CD8-positive, alpha-beta memory T cell (primary cell): ENCODE measurements around the gene SEMA3A. TPM values are rescaled to one million over a fixed set of nuclear protein-coding genes. Genes with fewer than 3 reads are reported as not detected.
"Not testable (repeated sequence)": the region's sequence is repeated elsewhere in the genome, so short reads cannot be mapped to it uniquely, and the experiment has no call there.

Source experiments
- CTCF ChIA-PET: fragments of 350-600 bp; sonication (Branson Sonifier 250); formaldehyde crosslinking; loops from one replicate; lab custom pipeline; 2021; ENCODE audit warnings: antibody characterized with exemption; lab: Charles Lee
- POLR2A ChIA-PET: fragments of 350-600 bp; sonication (Branson Sonifier 250); formaldehyde crosslinking; loops from one replicate; lab custom pipeline; 2021; ENCODE audit warnings: antibody characterized with exemption; lab: Charles Lee
- DNase-seq, 5 donors: peaks; one replicate each; pipeline versions ENCODE4 v3.0.0 to v3.0.0-alpha.2; 2020 to 2022; ENCODE audit warnings: mixed read lengths in 1 of 5
- H3K27ac ChIP-seq: one replicate; pipeline ENCODE4 v1.7.0; 2013; ENCODE audit warnings: low read depth, mild to moderate bottlenecking, low read length, moderate library complexity
- H3K27me3 ChIP-seq: 2 replicates; pipeline ENCODE4 v1.7.0; 2013; ENCODE audit warnings: low read length, mild to moderate bottlenecking; ENCODE audit not compliant: insufficient read depth, poor library complexity, severe bottlenecking
- H3K36me3 ChIP-seq: 2 replicates; pipeline ENCODE4 v1.7.0; 2013; ENCODE audit warnings: mild to moderate bottlenecking, low read length, moderate library complexity; ENCODE audit not compliant: insufficient read depth
- H3K4me1 ChIP-seq: 2 replicates; pipeline ENCODE4 v1.7.0; 2013; ENCODE audit warnings: mild to moderate bottlenecking, low read length, moderate library complexity; ENCODE audit not compliant: insufficient read depth
- H3K4me3 ChIP-seq: 2 replicates; pipeline ENCODE4 v1.7.0; 2013; ENCODE audit warnings: mild to moderate bottlenecking, low read length
- H3K9me3 ChIP-seq: 2 replicates; pipeline ENCODE4 v1.7.0; 2013; ENCODE audit warnings: mild to moderate bottlenecking, low read length
- H3K27ac Mint-ChIP-seq, 8 donors: one replicate each; pipeline ENCODE4 v1.8.0; 2020 to 2021; ENCODE audit warnings: mixed read lengths in 8 of 8, mild to moderate bottlenecking in 6 of 8, inconsistent platforms in 3 of 8, moderate library complexity in 3 of 8
- H3K27me3 Mint-ChIP-seq, 2 donors: one replicate each; pipeline ENCODE4 v1.8.0; 2020 to 2021; ENCODE audit warnings: mixed read lengths in 2 of 2, mild to moderate bottlenecking in 1 of 2, moderate library complexity in 1 of 2
- H3K36me3 Mint-ChIP-seq, 3 donors: one replicate each; pipeline ENCODE4 v1.8.0; 2020 to 2021; ENCODE audit warnings: mixed read lengths in 3 of 3, inconsistent platforms in 1 of 3, mild to moderate bottlenecking in 1 of 3
- H3K4me1 Mint-ChIP-seq, 3 donors: one replicate each; pipeline ENCODE4 v1.8.0; 2020 to 2021; ENCODE audit warnings: mixed read lengths in 3 of 3, inconsistent platforms in 1 of 3, mild to moderate bottlenecking in 1 of 3
- H3K4me3 Mint-ChIP-seq, 7 donors: one replicate each; pipeline ENCODE4 v1.8.0; 2020 to 2021; ENCODE audit warnings: mixed read lengths in 7 of 7, mild to moderate bottlenecking in 6 of 7, moderate library complexity in 4 of 7, inconsistent platforms in 2 of 7
- H3K9me3 Mint-ChIP-seq, 5 donors: one replicate each; pipeline ENCODE4 v1.8.0; 2020 to 2022; ENCODE audit warnings: mixed read lengths in 5 of 5, mild to moderate bottlenecking in 3 of 5, moderate library complexity in 2 of 5, inconsistent platforms in 1 of 5
- polyA plus RNA-seq: library from polyadenylated mRNA; unstranded; fragments of 300-500 nt; fragmentation: Illumina TruSeq; gene quantifications from one replicate; pipeline ENCODE4 v1.2.3, GENCODE V29; 2021
- total RNA-seq, 2 experiments: library from RNA; stranded (reverse); gene quantifications; one replicate each; pipeline ENCODE4 v1.2.3, GENCODE V29; 2021

SEMA3A gene
- total and polyA plus RNA-seq, 3 experiments from 2014 or later = not detected

DNA sequence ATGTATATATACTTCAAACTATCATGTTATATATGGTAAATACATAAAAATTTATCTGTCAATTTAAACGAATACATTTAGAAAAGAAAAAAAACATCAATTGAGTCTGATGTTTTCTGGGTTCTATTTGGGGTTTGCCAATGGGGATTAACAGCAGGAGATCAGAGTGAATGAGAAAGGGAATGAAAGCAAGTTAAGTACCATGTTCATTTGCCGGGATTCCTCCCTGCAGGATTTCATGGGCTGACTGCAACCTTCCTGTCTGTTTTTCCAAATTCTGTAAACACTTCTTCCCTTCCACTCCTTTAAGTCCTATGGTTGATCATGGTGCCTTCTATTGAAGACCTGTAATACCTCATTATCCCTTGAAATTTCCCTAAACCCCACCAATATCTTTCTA, 33.9 kb upstream of the SEMA3A start:
- CTCF ChIA-PET = no interaction called here
- H3K9me3 Mint-ChIP-seq = peaks cover 3 to 28% (median 3%) of the 10 kb centered on the region in 5 donors
- POLR2A ChIA-PET = no interaction called here

GRCh38 chr7:84226759-84227158, 32.2 kb upstream of the SEMA3A start:
- ChIA-PET POLR2A (no interaction called here), CTCF (no interaction called here)

More for the DNA sequence above, 33.9 kb upstream of the SEMA3A start:
- Histone ChIP-seq H3K4me3 (no peak overlapping the region), H3K27ac (no peak overlapping the region), H3K4me1 (no peaks in the 10 kb centered on the region), H3K9me3 (no peaks in the 10 kb centered on the region), H3K36me3 (no peaks in the 10 kb centered on the region), H3K27me3 (no peaks in the 10 kb centered on the region)
- no peaks in the 10 kb centered on the region for H3K36me3 Mint-ChIP-seq
- DNase-seq = no peak
- no peak overlapping the region for H3K27ac Mint-ChIP-seq
- H3K4me3 Mint-ChIP-seq = no peak overlapping the region
- no peaks in the 10 kb centered on the region for H3K4me1 Mint-ChIP-seq
- H3K27me3 Mint-ChIP-seq = no peaks in the 10 kb centered on the region

DNA sequence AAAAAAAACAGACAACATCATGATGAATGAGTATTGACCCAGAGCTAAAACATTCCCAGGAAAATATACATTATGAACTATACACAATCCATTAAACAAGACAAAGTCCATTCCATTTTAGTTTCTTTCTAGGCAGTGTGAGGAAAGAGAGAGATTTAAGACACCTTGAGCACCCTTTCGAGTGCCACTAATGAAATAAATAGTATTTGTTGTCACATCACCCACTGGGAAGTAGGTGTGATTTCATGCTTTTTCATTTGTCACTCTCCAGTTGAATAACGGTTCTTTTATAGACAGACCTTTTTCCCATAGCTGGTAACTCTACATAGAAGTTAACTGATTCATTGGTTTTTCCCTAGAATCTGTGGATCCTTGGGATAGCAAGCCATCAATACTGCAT, 29.9 kb upstream of the SEMA3A start:
- peaks cover 0 to 21% (median 3%) of the 10 kb centered on the region in 5 donors for H3K9me3 Mint-ChIP-seq

More at GRCh38 chr7:84226759-84227158, 32.2 kb upstream of the SEMA3A start:
- DNase-seq = no peak
- Histone ChIP-seq H3K4me1 (no peaks in the 10 kb centered on the region), H3K27me3 (no peaks in the 10 kb centered on the region), H3K4me3 (no peak overlapping the region), H3K36me3 (no peaks in the 10 kb centered on the region), H3K27ac (no peak overlapping the region), H3K9me3 (no peaks in the 10 kb centered on the region)
- Mint-ChIP-seq H3K9me3 (peaks cover 3 to 30% (median 3%) of the 10 kb centered on the region in 5 donors), H3K4me3 (no peak overlapping the region), H3K27ac (no peak overlapping the region), H3K36me3 (no peaks in the 10 kb centered on the region), H3K4me1 (no peaks in the 10 kb centered on the region), H3K27me3 (no peaks in the 10 kb centered on the region)

DNA sequence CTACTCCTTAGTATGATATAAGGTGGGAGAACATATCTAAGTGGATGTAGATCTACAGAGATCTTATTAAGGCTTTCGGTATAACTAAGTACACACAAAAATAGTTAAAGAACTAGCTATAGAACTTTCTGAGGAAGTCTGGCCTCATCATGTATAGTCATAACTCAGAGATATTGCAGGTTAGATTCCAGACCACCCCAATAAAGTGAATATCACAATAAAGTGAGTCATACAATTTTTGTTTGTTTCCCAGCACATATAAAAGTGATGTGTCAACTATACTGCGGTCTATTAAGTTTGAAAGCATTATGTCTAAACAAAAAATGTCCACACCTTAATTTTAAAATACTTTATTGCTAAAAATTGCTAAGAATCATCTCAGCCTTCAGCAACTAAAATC, 24.7 kb upstream of the SEMA3A start:
- H3K36me3 Mint-ChIP-seq = no peaks in the 10 kb centered on the region
- no peak overlapping the region for H3K27ac Mint-ChIP-seq
- H3K4me3 Mint-ChIP-seq = no peak overlapping the region

More for the DNA sequence above, 29.9 kb upstream of the SEMA3A start:
- Histone ChIP-seq H3K4me1 (no peaks in the 10 kb centered on the region), H3K27me3 (no peaks in the 10 kb centered on the region), H3K9me3 (no peaks in the 10 kb centered on the region), H3K36me3 (no peaks in the 10 kb centered on the region), H3K27ac (no peak overlapping the region), H3K4me3 (no peak overlapping the region)
- no peak for DNase-seq
- H3K27ac Mint-ChIP-seq = no peak overlapping the region
- H3K4me1 Mint-ChIP-seq = no peaks in the 10 kb centered on the region
- H3K4me3 Mint-ChIP-seq = no peak overlapping the region
- H3K36me3 Mint-ChIP-seq = no peaks in the 10 kb centered on the region
- ChIA-PET POLR2A (no interaction called here), CTCF (no interaction called here)
- no peaks in the 10 kb centered on the region for H3K27me3 Mint-ChIP-seq

DNA sequence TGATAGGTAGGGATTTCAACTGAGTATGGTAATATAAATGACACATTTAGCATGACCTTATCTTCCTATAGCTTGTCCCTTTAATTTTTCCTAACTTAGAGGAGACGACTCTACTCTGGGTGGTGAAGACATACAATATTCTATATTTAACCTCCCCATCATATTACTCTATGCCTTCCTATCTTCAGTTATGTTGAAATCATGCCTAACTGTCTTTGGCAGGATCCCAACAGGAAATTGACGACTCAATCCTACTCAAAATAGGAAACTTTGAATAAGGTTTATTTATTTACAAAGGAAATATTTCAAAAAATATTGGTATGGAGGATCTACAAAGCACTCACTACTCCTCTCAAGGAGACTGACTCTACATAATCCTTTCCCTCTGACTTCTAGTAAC, 24.1 kb upstream of the SEMA3A start:
- no peaks in the 10 kb centered on the region for H3K36me3 Mint-ChIP-seq
- CTCF ChIA-PET = no interaction called here
- Histone ChIP-seq H3K4me3 (no peak overlapping the region), H3K27ac (no peak overlapping the region), H3K9me3 (no peaks in the 10 kb centered on the region), H3K36me3 (no peaks in the 10 kb centered on the region), H3K27me3 (no peaks in the 10 kb centered on the region), H3K4me1 (no peaks in the 10 kb centered on the region)
- H3K27me3 Mint-ChIP-seq = no peaks in the 10 kb centered on the region
- POLR2A ChIA-PET = no interaction called here
- DNase-seq = no peak
- no peak overlapping the region for H3K4me3 Mint-ChIP-seq
- H3K27ac Mint-ChIP-seq = no peak overlapping the region
- peaks cover 0 to 21% (median 7%) of the 10 kb centered on the region in 5 donors for H3K9me3 Mint-ChIP-seq
- H3K4me1 Mint-ChIP-seq = no peaks in the 10 kb centered on the region

More for the DNA sequence above, 24.7 kb upstream of the SEMA3A start:
- Mint-ChIP-seq H3K4me1 (no peaks in the 10 kb centered on the region), H3K9me3 (peaks cover 0 to 27% (median 7%) of the 10 kb centered on the region in 5 donors), H3K27me3 (no peaks in the 10 kb centered on the region)
- Histone ChIP-seq H3K4me1 (no peaks in the 10 kb centered on the region), H3K36me3 (no peaks in the 10 kb centered on the region), H3K4me3 (no peak overlapping the region), H3K27ac (no peak overlapping the region), H3K27me3 (no peaks in the 10 kb centered on the region), H3K9me3 (no peaks in the 10 kb centered on the region)
- no peak for DNase-seq
- ChIA-PET POLR2A (no interaction called here), CTCF (no interaction called here)

GRCh38 chr7:84216472-84216871, 21.9 kb upstream of the SEMA3A start:
- Mint-ChIP-seq H3K4me3 (no peak overlapping the region), H3K27me3 (no peaks in the 10 kb centered on the region), H3K36me3 (no peaks in the 10 kb centered on the region), H3K27ac (no peak overlapping the region), H3K9me3 (peaks cover 4 to 17% (median 7%) of the 10 kb centered on the region in 5 donors), H3K4me1 (no peaks in the 10 kb centered on the region)
- Histone ChIP-seq H3K27ac (no peak overlapping the region), H3K36me3 (no peaks in the 10 kb centered on the region), H3K27me3 (no peaks in the 10 kb centered on the region), H3K9me3 (no peaks in the 10 kb centered on the region), H3K4me3 (no peak overlapping the region), H3K4me1 (no peaks in the 10 kb centered on the region)
- POLR2A ChIA-PET = no interaction called here
- DNase-seq = no peak
- CTCF ChIA-PET = no interaction called here

GRCh38 chr7:84214757-84215156, 20.2 kb upstream of the SEMA3A start:
- H3K9me3 ChIP-seq, DNase-seq, H3K4me3 ChIP-seq, H3K4me3 Mint-ChIP-seq, H3K4me1 ChIP-seq, H3K27me3 Mint-ChIP-seq, H3K36me3 ChIP-seq, POLR2A ChIA-PET, H3K27ac Mint-ChIP-seq, CTCF ChIA-PET, H3K36me3 Mint-ChIP-seq, H3K4me1 Mint-ChIP-seq, H3K27ac ChIP-seq, H3K27me3 ChIP-seq: not testable (repeated sequence)
- H3K9me3 Mint-ChIP-seq = peaks cover 4 to 19% (median 4%) of the 10 kb centered on the region in 5 donors

DNA sequence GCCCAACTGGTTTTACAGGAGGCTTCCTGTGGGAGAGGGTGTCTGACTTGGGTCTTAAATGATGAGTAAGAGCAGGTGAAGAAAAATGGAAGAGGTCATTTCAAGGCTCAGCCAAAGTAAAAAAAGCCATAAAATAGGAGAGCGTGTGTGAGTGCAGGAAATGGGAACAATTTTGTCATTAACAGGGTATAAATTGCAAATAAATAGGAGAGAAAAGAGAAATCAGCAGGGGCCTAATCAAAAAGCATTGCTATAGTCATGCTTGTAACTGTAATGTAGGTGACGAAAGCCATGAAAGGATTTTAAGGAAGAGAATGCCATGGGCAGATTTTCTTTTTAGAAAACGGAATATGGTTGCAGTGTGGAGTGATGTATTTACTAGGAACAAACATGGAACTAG, 15.7 kb upstream of the SEMA3A start:
- Histone ChIP-seq H3K4me1 (no peaks in the 10 kb centered on the region), H3K4me3 (no peak overlapping the region), H3K27ac (no peak overlapping the region), H3K27me3 (no peaks in the 10 kb centered on the region), H3K36me3 (no peaks in the 10 kb centered on the region), H3K9me3 (no peaks in the 10 kb centered on the region)
- Mint-ChIP-seq H3K4me3 (no peak overlapping the region), H3K27me3 (peaks cover 0 to 1% of the 10 kb centered on the region in 2 donors), H3K27ac (no peak overlapping the region), H3K9me3 (peaks cover under 1 to 11% (median 4%) of the 10 kb centered on the region in 5 donors), H3K4me1 (no peaks in the 10 kb centered on the region), H3K36me3 (no peaks in the 10 kb centered on the region)
- POLR2A ChIA-PET = no interaction called here
- no peak for DNase-seq
- CTCF ChIA-PET = no interaction called here

DNA sequence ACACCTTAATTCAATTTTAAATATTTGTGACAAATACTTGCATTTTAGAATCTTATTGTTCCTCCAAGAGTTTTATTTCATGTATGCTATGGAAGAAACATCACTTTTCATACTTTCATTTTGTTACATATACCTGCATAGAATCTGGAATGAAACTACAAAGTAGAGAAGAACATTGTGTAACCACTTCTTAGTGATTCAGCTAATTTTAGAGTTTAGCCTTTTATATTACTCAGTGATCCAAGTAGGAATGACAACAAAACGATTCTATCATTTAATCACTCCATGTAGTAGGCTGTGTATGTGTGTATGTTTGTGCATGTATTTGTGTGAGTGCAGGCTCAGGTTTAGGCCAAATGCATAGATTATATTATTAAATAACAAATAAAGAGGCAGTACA, 14.4 kb upstream of the SEMA3A start:
- Histone ChIP-seq H3K27me3 (no peaks in the 10 kb centered on the region), H3K4me3 (no peak overlapping the region), H3K36me3 (no peaks in the 10 kb centered on the region), H3K27ac (no peak overlapping the region), H3K4me1 (no peaks in the 10 kb centered on the region), H3K9me3 (no peaks in the 10 kb centered on the region)
- peaks cover 0 to 1% of the 10 kb centered on the region in 2 donors for H3K27me3 Mint-ChIP-seq
- CTCF ChIA-PET = no interaction called here
- no peaks in the 10 kb centered on the region for H3K4me1 Mint-ChIP-seq
- H3K9me3 Mint-ChIP-seq = peaks cover 0 to 11% (median 4%) of the 10 kb centered on the region in 5 donors
- no peaks in the 10 kb centered on the region for H3K36me3 Mint-ChIP-seq
- POLR2A ChIA-PET = no interaction called here
- H3K4me3 Mint-ChIP-seq = no peak overlapping the region
- no peak for DNase-seq
- no peak overlapping the region for H3K27ac Mint-ChIP-seq
